NCI-H2227 (cell line): ENCODE results near the gene TUBA8.
"Not testable (repeated sequence)": the region's sequence is repeated elsewhere in the genome, so short reads cannot be mapped to it uniquely, and the experiment has no call there.

Source experiments
- DNase-seq: peaks from one replicate; lab custom pipeline; 2025; ENCODE audit not compliant: unreplicated experiment; lab: John Stamatoyannopoulos, UW

Gene TUBA8

GRCh38 chr22:18126606-18127005 is 16.0 kb downstream of the TUBA8 start:
- DNase-seq: no peak

- no peak for DNase-seq
Measured at GRCh38 chr22:18130018-18130417, 19.4 kb downstream of the TUBA8 start.

DNA sequence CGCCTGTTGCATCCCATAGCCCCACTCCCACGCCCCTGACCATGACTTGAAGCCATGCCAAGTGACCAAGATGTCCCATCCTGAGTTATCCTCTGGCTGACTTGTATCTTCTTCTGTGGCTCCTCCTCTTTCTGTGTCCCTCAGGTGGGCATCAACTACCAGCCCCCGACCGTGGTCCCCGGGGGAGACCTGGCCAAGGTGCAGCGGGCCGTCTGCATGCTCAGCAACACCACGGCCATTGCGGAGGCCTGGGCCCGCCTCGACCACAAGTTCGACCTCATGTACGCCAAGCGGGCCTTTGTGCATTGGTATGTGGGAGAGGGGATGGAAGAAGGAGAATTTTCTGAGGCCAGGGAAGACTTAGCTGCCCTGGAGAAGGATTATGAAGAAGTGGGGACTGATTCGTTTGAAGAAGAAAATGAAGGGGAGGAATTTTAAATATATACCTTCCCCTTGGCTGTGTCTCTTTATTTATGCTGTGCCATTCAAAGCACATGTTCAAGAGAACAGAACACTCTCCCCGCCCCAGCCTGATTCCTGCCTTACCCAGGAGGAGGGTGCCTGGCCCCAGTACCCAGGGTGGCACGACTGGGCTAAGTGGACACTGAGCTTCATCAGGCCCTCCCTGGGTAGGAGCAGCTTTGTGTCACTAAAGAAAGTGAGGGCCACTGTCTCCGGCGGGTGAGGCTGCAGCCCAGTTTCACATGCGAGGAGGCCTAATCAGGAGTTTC is 20.3 kb downstream of the TUBA8 start:
- DNase-seq: no peak

GRCh38 chr22:18133452-18133851 is 22.8 kb downstream of the TUBA8 start:
- no peak for DNase-seq

DNA sequence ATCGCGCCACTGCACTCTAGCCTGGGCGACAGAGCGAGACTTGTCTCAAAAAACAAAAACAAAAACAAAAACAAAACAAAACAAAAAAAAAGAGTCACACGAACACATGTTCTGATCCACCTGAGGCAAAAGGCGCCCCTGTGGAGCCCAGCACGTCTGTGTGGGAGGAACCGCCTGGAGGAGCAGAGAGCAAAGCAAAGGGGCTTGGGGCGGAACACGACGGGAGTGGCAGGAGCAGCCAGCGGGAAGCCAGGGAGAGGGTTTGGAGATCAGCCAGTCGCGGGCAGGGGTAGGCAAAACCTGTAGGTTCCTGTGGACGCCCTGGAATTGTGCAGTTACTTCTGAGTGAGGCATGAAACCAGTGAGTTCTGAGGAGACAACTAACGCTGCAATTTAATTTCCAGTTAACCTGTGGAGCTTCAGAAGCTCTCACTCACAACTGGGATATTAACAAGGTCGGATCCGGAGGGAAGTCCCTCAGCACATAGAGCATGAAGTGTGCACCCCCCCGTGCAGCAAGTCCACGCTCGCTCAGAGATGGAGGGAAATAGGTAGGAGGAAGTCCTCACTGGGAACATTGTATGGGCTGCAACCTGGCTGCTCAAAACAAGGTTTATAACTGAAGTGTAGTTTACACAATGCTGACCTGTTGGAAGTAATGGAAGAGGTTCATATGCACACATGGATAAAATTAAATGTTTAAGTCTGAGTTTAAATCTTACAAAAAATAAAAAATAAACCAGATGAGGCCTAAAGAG is 26.1 kb downstream of the TUBA8 start:
- DNase-seq: no peak

- DNase-seq: not testable (repeated sequence)
Measured at GRCh38 chr22:18141004-18141403, 30.4 kb downstream of the TUBA8 start.

DNA sequence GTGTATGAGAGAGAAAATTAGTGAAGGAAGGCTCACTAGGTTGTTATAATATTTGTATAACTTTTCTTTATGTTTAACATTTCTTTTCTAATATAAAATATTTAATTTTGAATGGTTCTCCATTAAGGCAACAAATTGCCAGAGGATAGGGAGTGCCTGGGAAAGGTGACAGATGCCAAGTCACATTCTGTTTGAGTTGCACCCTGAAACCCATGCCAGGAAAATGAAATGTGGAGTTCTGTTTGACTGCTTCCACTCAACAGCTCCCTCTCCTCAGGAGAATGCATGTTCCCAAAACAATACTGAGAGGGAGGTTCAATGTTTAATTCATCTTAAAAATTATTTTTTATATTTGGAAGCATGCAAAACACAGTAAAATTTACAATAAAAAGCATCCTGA is 33.5 kb downstream of the TUBA8 start:
- DNase-seq: no peak

DNA sequence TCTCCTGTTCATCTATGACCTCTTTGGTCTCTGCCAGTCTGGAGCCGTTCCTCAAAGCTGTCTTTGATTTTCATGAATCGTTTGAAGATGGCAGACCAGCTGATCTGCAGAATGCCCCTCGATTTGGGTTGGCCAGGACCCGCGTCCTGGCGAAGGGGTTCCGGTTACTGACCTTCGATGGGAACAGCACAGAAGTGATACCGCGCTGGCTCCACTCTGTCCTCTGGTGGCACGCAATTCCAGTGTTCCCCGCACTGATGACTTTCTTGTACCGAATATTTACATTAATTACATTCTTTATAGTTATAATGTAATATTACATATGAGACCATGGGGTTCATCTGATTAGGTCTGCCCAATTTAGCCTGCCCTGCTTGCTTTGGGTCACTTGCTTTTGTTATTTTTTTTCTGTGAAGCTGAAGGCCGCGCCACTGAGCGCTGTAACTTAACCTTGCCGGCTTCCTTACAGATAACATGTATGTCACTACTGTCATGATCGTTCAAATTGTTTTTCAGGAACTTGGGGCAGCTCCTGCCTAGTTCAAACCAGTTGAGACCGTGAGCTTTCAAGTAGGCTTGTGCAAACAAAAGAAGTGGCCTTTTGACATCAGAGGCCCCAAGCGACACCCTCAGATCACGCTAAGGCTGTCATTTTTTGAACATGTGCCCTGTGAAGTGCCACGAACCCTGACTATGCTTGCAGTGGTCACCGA is 35.2 kb downstream of the TUBA8 start:
- DNase-seq: no peak

DNA sequence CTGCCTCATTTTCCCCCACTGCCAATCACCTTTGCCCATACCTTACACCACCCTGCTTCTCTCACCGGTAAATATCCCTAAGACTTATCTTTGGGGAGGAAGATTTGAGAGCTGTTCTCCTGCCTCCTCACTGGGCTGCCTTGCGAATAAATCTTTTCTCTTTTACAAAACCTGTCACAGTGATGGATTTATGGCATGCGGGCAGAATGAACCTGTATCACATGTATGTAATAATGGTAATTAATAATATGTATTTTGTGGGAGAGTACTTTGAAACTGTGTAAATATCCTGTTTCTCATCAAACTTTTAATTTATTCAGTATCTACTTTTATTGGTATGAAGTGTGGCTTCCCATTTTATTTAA is 35.8 kb downstream of the TUBA8 start:
- DNase-seq: no peak

- no peak for DNase-seq
Measured at GRCh38 chr22:18147791-18148190, 37.2 kb downstream of the TUBA8 start.

DNA sequence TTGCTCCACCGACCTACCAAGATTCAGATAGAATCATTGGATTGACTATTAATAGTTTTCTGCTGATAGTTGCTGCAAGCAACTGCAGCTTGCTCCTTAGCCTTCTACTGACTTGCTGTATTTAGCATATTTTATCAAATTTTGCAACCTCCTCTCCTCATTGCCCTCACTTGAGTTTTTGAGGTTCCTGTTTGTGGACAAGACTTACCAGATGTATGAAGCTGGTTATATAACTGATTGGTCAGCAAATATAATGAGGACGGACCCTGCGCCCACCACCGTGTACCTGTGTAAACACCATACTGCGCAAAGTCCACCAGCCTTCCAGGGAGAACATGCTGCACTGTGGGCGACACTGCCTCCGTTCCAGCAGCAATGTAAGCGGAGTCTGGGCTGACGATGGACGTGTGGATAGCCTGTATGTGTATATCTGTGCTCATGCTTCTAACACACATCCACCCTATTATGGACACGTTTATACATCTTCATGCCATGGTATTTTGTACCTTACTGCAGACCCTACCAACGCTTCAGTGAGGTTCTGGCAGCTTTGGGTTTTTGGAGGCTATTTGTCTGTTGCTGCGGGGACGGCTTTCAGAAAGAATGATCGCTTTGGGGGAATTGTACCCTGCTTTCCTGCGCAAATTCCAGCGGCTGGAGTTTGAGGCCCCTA is 37.8 kb downstream of the TUBA8 start:
- no peak for DNase-seq

DNA sequence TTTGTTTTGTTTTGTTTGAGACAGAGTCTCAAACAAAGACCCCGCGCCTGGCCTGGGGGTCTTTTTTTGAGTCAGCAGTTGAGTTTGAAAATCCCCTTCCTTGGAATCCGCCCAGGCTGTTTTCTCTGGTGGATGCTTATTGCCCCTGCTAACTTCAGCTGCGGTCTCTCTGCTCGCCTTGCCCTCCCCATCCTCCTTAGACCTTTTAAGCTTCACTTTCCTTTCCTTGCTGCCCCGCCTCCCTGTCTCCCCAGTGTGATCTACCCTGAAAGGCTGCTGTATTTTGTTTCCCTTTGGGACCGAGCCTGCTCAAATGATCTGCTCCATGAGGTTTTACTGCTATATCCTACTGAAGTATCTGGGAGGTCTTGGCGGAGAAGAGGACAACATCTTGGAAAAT is 41.9 kb downstream of the TUBA8 start:
- no peak for DNase-seq

DNA sequence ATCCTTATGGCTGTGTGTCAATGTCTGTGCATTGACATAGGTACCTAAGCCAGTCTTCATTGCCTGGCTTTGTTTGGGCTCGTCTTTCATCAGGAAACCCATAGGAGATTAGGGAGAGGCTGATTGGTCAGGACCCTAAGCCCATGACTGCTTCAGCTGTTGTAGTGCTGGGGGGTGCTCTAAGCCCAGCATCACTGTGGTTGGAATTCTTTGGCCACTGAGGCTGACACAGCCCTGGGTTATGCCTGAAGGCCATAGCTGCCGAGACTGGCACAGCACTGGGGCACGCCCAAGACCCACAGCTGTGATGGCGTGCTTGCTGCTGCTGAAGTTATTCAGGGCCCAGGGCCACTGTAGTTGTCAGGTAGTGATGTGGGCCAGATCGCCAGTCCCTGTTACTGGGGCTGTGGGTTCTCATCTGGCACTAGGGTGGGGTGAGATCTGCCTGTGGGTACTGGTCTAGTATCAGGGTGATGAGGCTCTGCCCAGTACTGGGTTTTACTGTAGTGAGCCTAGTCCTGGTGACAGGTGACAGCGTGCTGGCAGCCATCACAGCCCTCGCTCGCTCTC is 44.3 kb downstream of the TUBA8 start:
- DNase-seq: no peak

- DNase-seq: not testable (repeated sequence)
Measured at GRCh38 chr22:18155546-18155945, 44.9 kb downstream of the TUBA8 start.

- DNase-seq: peak; percentile 71
Measured at GRCh38 chr22:18156878-18157713, 46.5 kb downstream of the TUBA8 start.

- no peak for DNase-seq
Measured at GRCh38 chr22:18157714-18158028, 47.1 kb downstream of the TUBA8 start.

GRCh38 chr22:18160641-18161040 is 50.0 kb downstream of the TUBA8 start:
- DNase-seq: not testable (repeated sequence)

- not testable (repeated sequence) for DNase-seq
Measured at GRCh38 chr22:18163843-18164242, 53.2 kb downstream of the TUBA8 start.

GRCh38 chr22:18164584-18164983 is 54.0 kb downstream of the TUBA8 start:
- DNase-seq: not testable (repeated sequence)

DNA sequence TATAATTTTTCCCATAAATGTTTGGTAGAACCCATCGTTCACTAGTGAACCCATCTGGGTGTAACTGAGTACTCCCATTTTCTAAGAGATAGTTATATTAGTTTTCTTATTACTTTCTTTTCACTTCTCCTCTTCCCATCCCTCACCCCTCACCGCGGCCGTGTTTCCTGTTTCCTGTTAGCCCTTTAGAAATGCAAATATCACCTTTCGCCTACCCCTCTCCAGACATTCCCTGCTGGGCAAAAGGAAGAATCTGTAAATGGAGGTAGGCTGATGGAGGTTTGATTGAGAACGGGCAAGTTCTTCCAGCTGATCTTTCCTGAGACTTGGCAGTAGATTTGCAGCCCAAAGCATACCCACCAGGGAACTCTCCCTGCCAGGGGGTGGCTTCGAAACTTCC is 54.7 kb downstream of the TUBA8 start:
- not testable (repeated sequence) for DNase-seq
